LNCaP clone FGC (cell line): Measurements from ENCODE around the gene PNPLA2.
A peak's percentile ranks its signal among the peaks of the same experiment; 100 is the strongest.

Experiments
- DNase-seq: peaks from one replicate; pipeline ENCODE4 v3.0.0-alpha.2; 2011; ENCODE audit warnings: low read depth
- H3K4me3 ChIP-seq: 2 replicates; pipeline ENCODE4 v1.5.1; 2011; ENCODE audit warnings: mild to moderate bottlenecking, low read depth, low read length, control low read depth
- CTCF ChIP-seq: IDR thresholded peaks from 2 replicates; pipeline ENCODE4 v1.5.1; 2012; ENCODE audit warnings: mild to moderate bottlenecking; ENCODE audit not compliant: control insufficient read depth, insufficient read depth; ENCODE audit errors: extremely low read depth

The PNPLA2 gene

GRCh38 chr11:849951-850774, 31.4 kb downstream of the PNPLA2 start:
- no peak for DNase-seq
- no peak for TF ChIP-seq CTCF
- peak overlapping the region; percentile 55 for H3K4me3 ChIP-seq

- peak overlapping the region; percentile 55; the same call in 1 of the 2 replicates for H3K4me3 ChIP-seq
- no peak for DNase-seq
- no peak for TF ChIP-seq CTCF
These were observed 32.4 kb downstream of the PNPLA2 start for GRCh38 chr11:850775-851763.

GRCh38 chr11:852762-853161, 34.0 kb downstream of the PNPLA2 start:
- TF ChIP-seq CTCF = no peak
- no peak overlapping the region for H3K4me3 ChIP-seq
- DNase-seq = no peak

- DNase-seq = no peak
- H3K4me3 ChIP-seq = no peak overlapping the region
- TF ChIP-seq CTCF = no peak
These were observed 35.2 kb downstream of the PNPLA2 start for GRCh38 chr11:853682-854448.

GRCh38 chr11:854601-855329, 36.1 kb downstream of the PNPLA2 start:
- no peak for TF ChIP-seq CTCF
- no peak for DNase-seq
- H3K4me3 ChIP-seq = no peak overlapping the region

- no peak for TF ChIP-seq CTCF
- H3K4me3 ChIP-seq = no peak overlapping the region
- DNase-seq = no peak
These were observed 36.6 kb downstream of the PNPLA2 start for GRCh38 chr11:855330-855674.
